ENCODE data around the gene DBF4B. TPM values are rescaled to one million over a fixed set of nuclear protein-coding genes. Genes with fewer than 3 reads are reported as not detected.
A peak's percentile ranks its signal among the peaks of the same experiment; 100 is the strongest.
"Not testable (repeated sequence)": the region's sequence is repeated elsewhere in the genome, so short reads cannot be mapped to it uniquely, and the experiment has no call there.

The DBF4B gene
- total RNA-seq, 1 donor from 2014 or later = 27.7 TPM

DNA sequence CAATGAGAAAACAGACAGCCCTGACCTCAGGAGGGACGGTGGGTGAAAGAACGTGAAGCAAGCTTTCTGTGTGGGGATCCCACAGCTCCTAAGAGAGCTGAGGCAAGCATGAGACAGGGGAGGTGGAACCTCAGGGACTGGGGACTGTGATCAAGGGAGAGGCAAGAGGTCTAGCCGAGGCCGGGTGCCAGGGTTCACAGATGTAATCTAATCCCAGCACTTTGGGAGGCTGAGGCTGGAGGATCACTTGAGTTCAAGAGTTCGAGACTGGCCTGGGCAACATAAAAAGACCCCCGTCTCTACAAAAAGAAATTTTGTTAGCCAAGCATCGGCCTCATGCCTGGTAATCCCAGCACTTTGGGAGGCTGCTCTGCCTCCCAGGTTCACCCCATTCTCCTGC lies 45.8 kb downstream of the DBF4B start:
- H3K4me3 Mint-ChIP-seq = no peak overlapping the region
- H3K27ac Mint-ChIP-seq = no peak overlapping the region
- no peak for DNase-seq (ENCODE audit: extremely low spot score, unreplicated experiment)
- H3K27me3 Mint-ChIP-seq = peaks cover 12% of the 10 kb centered on the region
- TF ChIP-seq, protein P1, sequence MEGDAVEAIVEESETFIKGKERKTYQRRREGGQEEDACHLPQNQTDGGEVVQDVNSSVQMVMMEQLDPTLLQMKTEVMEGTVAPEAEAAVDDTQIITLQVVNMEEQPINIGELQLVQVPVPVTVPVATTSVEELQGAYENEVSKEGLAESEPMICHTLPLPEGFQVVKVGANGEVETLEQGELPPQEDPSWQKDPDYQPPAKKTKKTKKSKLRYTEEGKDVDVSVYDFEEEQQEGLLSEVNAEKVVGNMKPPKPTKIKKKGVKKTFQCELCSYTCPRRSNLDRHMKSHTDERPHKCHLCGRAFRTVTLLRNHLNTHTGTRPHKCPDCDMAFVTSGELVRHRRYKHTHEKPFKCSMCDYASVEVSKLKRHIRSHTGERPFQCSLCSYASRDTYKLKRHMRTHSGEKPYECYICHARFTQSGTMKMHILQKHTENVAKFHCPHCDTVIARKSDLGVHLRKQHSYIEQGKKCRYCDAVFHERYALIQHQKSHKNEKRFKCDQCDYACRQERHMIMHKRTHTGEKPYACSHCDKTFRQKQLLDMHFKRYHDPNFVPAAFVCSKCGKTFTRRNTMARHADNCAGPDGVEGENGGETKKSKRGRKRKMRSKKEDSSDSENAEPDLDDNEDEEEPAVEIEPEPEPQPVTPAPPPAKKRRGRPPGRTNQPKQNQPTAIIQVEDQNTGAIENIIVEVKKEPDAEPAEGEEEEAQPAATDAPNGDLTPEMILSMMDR (conservative IDR thresholded peaks at IDR 0.05) = no peak
- H3K9me3 Mint-ChIP-seq = no peaks in the 10 kb centered on the region
- peaks cover 5% of the 10 kb centered on the region for H3K4me1 Mint-ChIP-seq (ENCODE audit: unreplicated experiment)
- peaks cover 7% of the 10 kb centered on the region for H3K36me3 Mint-ChIP-seq

DNA sequence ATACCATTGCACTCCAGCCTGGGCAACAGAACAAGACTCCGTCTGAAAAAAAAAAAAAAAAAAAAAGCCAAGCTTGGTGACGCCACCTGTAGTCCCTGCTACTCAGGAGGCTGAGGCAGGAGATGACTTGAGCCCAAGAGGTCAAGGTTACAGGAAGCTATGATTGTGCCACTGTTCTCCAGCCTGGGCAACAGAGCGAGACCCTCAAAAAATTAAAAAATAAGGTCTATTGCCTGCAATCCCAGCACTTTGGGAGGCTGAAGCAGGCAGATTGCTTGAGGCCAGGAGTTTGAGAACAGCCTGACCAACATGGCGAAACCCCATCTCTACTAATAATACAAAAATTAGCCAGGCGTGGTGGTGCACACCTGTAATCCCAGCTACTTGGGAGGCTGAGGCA lies 46.7 kb downstream of the DBF4B start:
- H3K27me3 Mint-ChIP-seq = peaks cover 12% of the 10 kb centered on the region
- not testable (repeated sequence) for H3K9me3 Mint-ChIP-seq; H3K27ac Mint-ChIP-seq; H3K36me3 Mint-ChIP-seq; H3K4me3 Mint-ChIP-seq; DNase-seq (ENCODE audit: extremely low spot score, unreplicated experiment); H3K4me1 Mint-ChIP-seq (ENCODE audit: unreplicated experiment)

DNA sequence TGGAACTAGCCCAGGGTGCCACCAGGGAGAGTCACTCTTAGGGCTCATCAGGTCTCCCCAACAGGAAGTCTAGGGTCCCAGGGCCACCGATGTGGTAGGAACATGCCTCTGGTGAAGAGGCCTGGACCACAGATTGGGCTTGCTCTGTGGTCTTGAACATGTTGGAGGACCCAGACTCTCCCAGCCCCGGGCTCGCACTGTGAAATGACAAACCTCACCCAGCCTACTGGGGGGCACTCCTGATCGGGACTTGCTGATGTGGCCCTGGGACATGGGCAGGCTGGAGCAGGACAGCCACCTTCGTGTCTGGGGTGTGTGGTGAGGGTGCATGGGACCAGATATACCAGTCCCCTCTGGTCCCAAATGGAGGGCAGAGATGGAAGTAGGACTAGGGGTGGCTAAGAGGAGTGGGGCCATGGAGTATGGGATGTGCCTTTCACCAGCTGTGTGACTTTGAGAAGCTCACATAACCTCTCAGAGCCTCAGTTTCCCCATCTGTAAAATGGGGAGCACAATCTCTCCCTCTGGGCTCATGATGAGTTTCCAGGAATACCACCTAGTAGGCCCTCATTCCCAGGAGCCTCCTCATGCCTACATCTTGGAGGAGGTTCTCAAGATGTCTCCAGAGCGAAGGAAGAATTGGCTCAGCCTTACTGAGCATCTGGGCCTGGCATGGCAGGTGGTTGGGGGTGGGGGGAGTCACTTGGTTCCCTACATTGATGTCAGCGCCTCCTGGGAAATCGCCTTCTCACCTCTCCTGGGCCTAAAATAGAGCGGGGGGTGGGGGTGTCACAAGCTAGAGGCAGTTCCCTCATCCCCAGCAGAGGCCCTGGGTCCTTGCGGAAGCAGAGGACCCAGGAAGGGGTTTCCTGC lies 48.8 kb downstream of the DBF4B start:
- peaks cover 21% of the 10 kb centered on the region for H3K27me3 Mint-ChIP-seq
- no peaks in the 10 kb centered on the region for H3K4me1 Mint-ChIP-seq (ENCODE audit: unreplicated experiment)
- DNase-seq (ENCODE audit: extremely low spot score, unreplicated experiment) = peak; percentile 62
- H3K27ac Mint-ChIP-seq = no peak overlapping the region
- H3K9me3 Mint-ChIP-seq = no peaks in the 10 kb centered on the region
- peak overlapping the region; percentile 80 for H3K4me3 Mint-ChIP-seq
- H3K36me3 Mint-ChIP-seq = no peaks in the 10 kb centered on the region
- TF ChIP-seq, protein P1 (conservative IDR thresholded peaks at IDR 0.05) = no peak

DNA sequence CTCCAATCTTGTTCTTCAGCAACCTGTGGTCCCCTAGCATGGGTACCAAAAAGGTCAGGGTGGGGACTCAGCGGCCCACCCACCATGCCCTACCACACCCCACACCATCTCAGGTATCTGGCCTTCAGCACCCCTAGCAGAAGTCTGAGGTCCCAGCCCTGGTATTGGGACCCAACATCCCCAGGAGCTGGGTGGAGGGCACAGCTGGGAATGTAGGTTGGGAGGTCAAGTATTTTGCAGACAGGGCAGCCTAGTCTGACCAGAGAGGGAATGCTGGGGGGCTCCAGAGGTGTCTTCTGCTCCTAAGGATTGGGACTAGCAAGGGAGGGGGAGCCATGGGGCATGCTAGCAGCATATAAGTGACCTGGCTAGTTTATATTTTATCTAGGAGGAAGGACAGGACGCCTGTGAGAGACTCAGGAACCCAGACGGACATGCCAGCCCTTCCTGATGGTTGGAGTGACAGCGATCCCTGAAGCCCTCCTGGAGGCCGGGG lies 49.5 kb downstream of the DBF4B start:
- DNase-seq (ENCODE audit: extremely low spot score, unreplicated experiment) = no peak
- H3K27me3 Mint-ChIP-seq = peaks cover 24% of the 10 kb centered on the region
- no peaks in the 10 kb centered on the region for H3K36me3 Mint-ChIP-seq
- H3K4me1 Mint-ChIP-seq (ENCODE audit: unreplicated experiment) = no peaks in the 10 kb centered on the region
- no peak overlapping the region for H3K27ac Mint-ChIP-seq
- no peaks in the 10 kb centered on the region for H3K9me3 Mint-ChIP-seq
- TF ChIP-seq, protein P1 (conservative IDR thresholded peaks at IDR 0.05) = no peak
- H3K4me3 Mint-ChIP-seq = peak overlapping the region; percentile 80

DNA sequence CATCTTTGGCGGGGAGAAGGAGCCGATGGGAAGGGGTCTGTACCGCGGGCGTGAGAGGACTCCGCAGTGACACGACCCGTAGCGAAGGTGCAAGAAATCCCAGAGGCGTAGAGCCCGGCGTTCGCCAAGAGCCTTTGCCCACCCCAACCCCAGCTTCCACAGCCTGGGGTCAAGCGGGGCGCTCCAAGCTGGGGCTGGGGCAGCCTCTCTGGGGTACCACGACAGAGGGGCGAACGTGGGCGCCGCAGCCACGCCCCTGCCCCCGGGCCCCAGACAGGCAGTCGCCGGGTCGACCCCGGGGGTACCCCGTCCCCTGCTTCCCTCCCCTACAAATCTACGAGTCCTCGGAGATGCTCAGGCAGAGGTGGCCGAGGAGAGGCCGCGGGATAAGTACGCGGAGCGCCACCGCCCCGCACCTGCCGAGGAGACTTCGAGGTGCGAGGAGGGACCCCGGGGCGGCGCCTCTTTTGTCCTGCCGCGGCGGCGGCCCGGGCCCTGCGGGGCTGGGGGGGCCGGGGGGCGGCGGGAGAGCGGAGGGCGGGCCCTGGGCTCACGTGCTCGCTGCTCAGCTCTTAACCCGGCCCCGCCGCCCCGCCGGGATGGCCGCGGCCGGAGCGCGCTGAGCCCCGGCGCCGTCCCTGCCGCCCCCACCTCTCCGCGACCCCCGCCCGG lies 50.1 kb downstream of the DBF4B start, which contains the start of gene ADAM11:
Gene ADAM11, plus strand, starts transcription at position 575 of the 672 bp plus-strand sequence. CDS start 212 bp downstream, outside the sequence.
- H3K27ac Mint-ChIP-seq = no peak within 1 kb of the TSS
- peaks cover 24% of the 10 kb centered on the region for H3K27me3 Mint-ChIP-seq
- no peaks in the 10 kb centered on the region for H3K4me1 Mint-ChIP-seq (ENCODE audit: unreplicated experiment)
- TF ChIP-seq, protein P1 (conservative IDR thresholded peaks at IDR 0.05) = no peak
- no peak for DNase-seq (ENCODE audit: extremely low spot score, unreplicated experiment)
- H3K4me3 Mint-ChIP-seq = peak within 1 kb of the TSS; percentile 80
- H3K9me3 Mint-ChIP-seq = no peaks in the 10 kb centered on the region
- H3K36me3 Mint-ChIP-seq = no peaks in the 10 kb centered on the region

Data from type B pancreatic cell (in vitro differentiated cells).